ENCODE data around the gene SIL1. TPM values are rescaled to one million over a fixed set of nuclear protein-coding genes. Genes with fewer than 3 reads are reported as not detected.

The SIL1 gene
- total and polyA plus RNA-seq, 9 of the 15 experiments (the other 6 are each of a cell fraction or from before 2014, with no cell fraction given): 1.3 to 30.5 (median 18.1) TPM

DNA sequence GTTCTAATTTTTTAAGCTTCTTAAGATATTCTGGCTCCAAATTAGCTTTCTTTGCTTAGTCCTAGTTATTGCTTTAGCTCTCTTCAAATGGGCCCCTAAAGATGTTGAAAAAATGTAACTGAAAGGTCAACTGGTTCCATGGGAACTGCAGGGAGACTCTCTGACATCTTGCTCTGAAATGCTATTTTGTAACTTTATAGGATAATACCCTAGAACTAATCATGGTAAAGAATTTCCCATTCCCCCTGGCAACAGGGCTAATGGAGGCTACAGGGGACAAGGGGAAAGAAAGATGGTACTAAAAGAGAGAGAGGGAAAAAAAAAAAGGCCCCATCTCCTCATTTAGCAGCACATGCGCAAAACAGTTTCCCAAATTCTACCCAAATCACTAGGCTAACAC is 39.4 kb downstream of the SIL1 start:
- ChIA-PET POLR2A (interaction anchor here (0.7 to 1.8 kb wide), 3 partner anchors 9 to 13 kb away, joined by 3 to 5 read pairs (median 3); no protein-coding TSS in a partner anchor), CTCF (ENCODE audit: low intra/inter-chr PET ratio) (no interaction called here)
- Histone ChIP-seq H2AFZ (ENCODE audit: low read depth, low read length) (no peak overlapping the region), H3K27me3 (ENCODE audit: control insufficient read depth in 2 of 2, insufficient read depth in 2 of 2, low read length in 2 of 2) (no peaks in the 10 kb centered on the region), H3K4me1 (replicated peaks in 1 of 2; ENCODE audit: control insufficient read depth in 2 of 2, insufficient read depth in 2 of 2, low read length in 2 of 2) (0 out of 5 replicates have a peak, but pooled peaks cover 0 to 5% of the 10 kb centered on the region in 2 experiments), H3K27ac (ENCODE audit: extremely low read depth, low read depth, low read length) (no peak overlapping the region), H4K20me1 (replicated peaks; ENCODE audit: control insufficient read depth, insufficient read depth, low read length) (peaks cover 6% of the 10 kb centered on the region; the same call in 1 of the 2 replicates), H3K36me3 (ENCODE audit: control insufficient read depth, insufficient read depth, low read length) (no peaks in the 10 kb centered on the region), H3K9ac (ENCODE audit: insufficient read depth in 1 of 2, low read depth in 2 of 2, low read length in 2 of 2) (no peak overlapping the region), H3K79me2 (ENCODE audit: control insufficient read depth, insufficient read depth, low read length) (no peaks in the 10 kb centered on the region), H3K9me3 (replicated peaks; ENCODE audit: control insufficient read depth, insufficient read depth, low read depth, low read length) (no peaks in the 10 kb centered on the region), H3K9me1 (ENCODE audit: control insufficient read depth, insufficient read depth, low read length) (no peaks in the 10 kb centered on the region), H3K4me3 (no peak overlapping the region), H3K4me2 (ENCODE audit: insufficient read depth, low read length) (no peak overlapping the region)
- FAIRE-seq: no peak
- no peak for DNase-seq (ENCODE audit: extremely low read depth in 1 of 4, low spot score in 3 of 4)
- in situ Hi-C loops (cut with MboI): no loop called here
- BruUV-seq (replicated peaks): no TSS peak
- 100% methylated on average over 1 of the region's 1 CpG for WGBS (ENCODE audit: insufficient coverage, low coverage, missing lambda C conversion rate)
- intact Hi-C loops (cut with micrococcal nuclease): no loop called here
- no peak for TF ChIP-seq ZNF12 (CRISPR knock-in tag; IDR thresholded peaks at IDR 0.05)
- TF ChIP-seq HNRNPLL (IDR thresholded peaks at IDR 0.05; ENCODE audit: low read depth, low read length, poor library complexity, severe bottlenecking): no peak
- no peak for TF ChIP-seq KLF6 (CRISPR knock-in tag; IDR thresholded peaks at IDR 0.05; ENCODE audit: borderline replicate concordance)
- TF ChIP-seq ETS2 (tag; IDR thresholded peaks at IDR 0.05; ENCODE audit: borderline replicate concordance, poor library complexity, severe bottlenecking): no peak
- no peak for TF ChIP-seq ETV5 (CRISPR knock-in tag; IDR thresholded peaks at IDR 0.05; ENCODE audit: low read depth)
- TF ChIP-seq CREB3 (tag; conservative IDR thresholded peaks at IDR 0.05; ENCODE audit: low read depth): no peak
- ATAC-seq: no peak
